Fibroblast of skin of abdomen (primary cell): Measurements from ENCODE around the gene CDC25B.

Experiments used
- DNase-seq: peaks from one replicate; pipeline ENCODE4 v3.0.0-alpha.2; 2013

CDC25B gene

DNA sequence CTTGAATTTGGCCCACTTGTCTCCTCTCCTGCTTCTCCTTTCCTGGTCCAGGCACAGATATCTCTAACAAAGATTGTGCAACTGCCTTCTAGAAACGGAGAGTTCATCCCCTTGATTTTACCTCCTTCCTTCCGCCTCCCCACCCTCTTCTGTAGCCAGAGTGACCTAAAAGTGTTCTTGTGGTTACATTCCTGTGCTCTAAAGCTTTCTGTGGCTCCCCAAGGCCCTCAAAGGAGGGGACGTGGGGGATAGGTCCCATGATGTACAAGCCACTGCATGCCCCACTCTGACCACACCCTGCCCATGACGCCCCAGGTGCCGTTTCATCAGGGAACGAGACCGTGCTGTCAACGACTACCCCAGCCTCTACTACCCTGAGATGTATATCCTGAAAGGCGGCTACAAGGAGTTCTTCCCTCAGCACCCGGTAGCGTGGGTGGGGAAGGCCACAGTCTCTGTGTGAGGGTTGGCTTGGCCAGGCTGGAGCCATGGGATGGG is 8.2 kb downstream of the CDC25B start:
- no peak for DNase-seq

DNA sequence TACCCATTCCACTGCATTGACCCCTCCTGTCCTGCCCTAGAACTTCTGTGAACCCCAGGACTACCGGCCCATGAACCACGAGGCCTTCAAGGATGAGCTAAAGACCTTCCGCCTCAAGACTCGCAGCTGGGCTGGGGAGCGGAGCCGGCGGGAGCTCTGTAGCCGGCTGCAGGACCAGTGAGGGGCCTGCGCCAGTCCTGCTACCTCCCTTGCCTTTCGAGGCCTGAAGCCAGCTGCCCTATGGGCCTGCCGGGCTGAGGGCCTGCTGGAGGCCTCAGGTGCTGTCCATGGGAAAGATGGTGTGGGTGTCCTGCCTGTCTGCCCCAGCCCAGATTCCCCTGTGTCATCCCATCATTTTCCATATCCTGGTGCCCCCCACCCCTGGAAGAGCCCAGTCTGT is 8.7 kb downstream of the CDC25B start:
- DNase-seq: no peak

DNA sequence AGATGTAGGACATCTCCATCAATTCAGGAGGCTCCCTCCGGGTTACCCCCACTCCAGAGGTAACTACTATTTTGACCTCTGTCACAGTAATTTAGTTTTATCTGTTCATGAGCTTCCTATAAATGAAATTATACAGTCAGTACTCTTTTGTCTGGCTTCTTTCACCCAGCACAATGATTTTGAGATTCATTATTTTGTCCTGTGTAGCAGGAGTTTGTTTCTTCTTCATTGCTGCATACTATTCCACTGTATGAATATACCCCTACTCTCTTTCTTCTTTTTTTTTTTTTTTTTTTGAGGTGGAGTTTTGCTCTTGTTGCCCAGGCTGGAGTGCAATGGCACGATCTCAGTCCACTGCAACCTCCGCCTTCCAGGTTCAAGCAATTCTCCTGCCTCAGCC is 12.4 kb downstream of the CDC25B start:
- no peak for DNase-seq

DNA sequence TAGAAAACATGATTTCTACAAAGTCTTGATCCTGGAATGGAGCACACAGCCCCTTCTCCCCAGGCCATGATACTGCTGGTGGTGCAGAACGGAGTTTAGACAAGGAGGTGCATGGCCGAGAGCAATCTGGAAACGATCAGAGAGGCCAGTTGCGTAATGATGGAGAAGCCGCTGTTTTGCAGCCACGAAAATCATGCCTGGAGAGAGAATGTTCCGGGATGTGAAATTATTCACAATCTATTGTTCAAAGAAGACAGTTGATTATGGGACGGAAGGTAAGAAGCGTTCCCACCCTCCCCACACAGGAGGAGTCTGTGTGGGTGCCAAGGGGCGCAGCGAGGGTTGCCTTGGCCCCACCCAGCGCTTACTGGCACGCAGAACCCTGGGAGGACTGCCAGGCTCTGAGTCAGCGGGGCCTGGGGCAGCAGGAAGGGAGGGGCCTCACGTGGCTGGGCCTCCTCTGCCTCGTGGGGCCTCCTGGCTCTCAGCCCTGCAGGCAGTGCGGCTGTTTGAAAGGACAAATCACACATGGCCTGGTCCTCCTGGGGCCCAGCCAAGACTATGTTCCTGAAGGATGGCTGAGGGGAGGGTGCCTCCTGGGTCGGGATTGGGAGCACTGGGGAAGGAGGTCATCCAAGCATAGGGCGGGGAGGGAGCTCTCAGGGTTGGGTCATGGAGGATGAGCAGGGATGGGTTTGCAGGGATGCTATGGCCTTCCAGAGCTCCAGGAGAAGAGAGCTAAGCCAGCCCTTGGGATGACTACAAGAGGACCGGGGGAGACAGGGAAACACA is 15.6 kb downstream of the CDC25B start:
- peak; percentile 99 for DNase-seq

DNA sequence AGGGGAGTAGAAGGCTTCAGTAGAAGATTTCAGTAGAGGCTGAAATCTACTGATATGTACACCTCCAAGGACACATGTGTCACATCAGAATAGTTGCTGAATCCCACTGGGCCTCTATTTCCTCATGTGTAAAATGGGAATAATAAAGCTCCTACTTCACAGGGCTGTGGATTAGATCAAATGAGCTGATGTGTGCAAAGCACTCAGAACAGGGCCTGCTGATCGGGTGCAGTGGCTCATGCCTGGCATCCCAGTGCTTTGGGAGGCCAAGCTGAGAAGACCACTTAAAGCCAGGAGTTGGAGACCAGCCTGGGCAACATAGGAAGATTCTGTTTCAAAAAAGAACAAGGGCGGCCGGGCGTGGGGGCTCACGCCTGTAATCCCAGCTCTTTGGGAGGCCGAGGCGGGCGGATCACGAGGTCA is 16.2 kb downstream of the CDC25B start:
- no peak for DNase-seq

DNA sequence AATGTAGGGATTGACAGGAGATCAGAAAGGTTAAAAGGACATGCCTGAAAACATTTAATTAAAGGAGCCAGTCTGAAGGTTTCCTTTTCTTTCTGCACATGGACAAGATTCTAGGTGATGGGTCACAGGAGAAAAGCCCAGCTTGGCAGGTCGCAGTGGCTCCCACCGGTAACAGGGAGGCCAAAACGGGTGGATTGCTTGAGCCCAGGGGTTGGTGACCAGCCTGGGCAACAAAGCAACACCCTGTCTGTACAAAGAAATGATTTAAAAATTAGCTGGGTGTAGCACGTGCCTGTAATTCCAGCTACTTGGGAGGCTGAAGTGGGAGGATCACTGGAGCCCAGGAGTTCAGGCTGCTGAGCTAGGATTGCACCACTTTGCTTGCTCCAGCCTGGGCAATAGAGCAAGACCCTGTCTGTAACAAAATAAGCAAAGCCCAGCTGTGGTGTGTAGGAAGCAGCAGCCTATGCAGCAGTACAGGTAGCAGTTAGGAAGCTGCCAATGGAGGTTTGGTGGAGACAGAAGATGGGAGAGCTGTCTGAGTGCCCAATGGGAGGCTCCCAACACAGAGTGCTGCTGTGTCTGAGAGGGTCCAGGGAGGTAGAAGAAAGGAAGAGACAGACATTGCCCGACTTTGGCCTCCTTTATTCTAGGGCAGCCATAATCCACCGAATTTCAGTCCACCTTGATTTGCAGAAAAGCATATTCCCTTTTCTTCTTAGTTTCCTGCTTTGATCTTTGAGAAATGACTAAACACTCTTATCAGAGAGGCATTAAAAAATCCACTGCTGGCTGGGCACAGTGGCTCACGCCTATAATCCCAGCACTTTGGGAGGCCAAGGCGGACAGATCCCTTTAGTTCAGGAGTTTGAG is 17.1 kb downstream of the CDC25B start:
- no peak for DNase-seq

DNA sequence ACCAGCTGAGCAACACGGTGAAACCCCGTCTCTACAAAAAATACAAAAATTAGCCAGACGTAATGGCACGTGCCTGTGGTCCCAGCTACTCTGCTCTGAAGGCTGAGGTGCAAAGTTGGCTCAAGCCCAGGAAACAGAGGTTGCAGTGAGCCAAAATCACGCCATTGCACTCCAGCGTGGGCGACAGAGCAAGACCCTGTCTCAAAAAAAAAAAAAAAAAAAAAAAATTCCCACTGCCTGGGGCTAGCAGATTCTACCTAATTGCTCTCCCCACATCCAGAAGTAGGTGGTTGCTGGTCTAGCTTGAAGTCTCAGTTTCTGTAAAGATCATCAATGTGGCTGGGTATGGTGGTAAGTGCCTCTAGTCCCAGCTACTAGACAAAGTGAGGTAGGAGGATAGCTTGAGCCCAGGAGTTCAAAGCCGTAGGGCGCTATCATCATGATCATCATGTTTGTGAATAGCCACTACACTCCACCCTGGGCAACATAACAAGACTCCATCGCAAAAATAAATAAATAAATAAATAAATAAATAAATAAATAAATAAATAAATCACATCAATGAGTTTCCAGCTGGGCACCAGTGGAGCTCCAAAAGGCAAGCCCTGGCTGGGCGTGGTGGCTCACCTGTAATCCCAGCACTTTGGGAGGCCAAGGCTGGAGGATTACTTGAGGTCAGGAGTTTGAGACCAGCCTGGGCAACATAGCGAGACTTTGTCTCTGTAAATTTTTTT is 17.9 kb downstream of the CDC25B start:
- no peak for DNase-seq

DNA sequence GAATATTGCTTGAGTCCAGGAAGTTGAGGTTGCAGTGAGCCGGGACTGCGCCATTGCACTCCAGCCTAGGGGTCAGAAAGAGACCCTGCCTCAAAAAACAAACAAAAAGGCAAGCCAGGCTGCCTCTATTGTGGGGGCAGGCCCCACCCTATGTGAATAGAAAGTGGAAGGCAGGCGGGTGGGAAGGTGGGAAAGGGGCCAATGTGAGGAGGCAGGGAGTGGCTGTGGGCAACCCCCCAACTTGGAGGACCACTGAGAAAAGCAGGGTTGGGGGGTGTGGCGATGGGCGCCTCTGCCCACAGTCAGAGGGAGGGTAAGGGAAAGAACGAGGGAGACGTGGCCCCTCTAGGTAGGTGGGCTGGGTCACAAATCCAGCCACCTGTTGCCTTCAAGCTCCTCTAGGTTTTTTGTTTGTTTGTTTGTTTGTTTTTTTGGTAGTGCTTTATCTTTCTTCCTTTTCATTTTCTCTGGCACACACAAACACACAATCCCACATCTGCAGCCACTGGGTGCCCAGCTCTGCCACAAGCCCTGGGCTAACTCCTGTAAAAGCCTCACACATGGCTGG is 18.9 kb downstream of the CDC25B start:
- DNase-seq: no peak

DNA sequence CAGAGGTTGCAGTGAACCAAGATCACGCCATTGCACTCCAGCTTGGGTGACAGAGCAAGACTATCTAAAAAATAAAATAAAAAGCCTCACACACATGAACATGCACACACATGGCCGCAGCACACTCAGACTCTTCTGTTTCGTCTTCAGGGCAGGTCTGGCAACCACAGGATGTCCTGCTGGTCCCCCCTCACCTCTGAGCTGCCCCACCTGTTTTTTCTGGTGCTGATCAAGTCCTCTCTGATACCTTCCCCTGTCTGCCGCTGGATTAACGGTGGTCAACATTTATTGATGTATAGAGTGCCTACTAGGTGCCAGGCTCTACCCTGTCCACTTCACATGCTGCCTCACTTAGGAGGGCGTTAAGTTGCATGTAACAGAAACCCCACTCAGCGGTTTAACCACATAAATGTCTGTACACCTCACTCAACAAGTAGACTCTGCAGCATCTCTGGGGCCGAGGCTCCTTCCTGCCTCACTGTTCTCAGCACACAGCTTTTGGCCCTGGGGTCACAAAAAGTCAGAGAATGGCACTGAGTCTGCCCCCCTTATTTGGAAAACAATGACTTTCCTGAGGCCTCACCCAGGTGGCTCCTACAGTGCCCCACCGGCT is 19.7 kb downstream of the CDC25B start:
- no peak for DNase-seq

DNA sequence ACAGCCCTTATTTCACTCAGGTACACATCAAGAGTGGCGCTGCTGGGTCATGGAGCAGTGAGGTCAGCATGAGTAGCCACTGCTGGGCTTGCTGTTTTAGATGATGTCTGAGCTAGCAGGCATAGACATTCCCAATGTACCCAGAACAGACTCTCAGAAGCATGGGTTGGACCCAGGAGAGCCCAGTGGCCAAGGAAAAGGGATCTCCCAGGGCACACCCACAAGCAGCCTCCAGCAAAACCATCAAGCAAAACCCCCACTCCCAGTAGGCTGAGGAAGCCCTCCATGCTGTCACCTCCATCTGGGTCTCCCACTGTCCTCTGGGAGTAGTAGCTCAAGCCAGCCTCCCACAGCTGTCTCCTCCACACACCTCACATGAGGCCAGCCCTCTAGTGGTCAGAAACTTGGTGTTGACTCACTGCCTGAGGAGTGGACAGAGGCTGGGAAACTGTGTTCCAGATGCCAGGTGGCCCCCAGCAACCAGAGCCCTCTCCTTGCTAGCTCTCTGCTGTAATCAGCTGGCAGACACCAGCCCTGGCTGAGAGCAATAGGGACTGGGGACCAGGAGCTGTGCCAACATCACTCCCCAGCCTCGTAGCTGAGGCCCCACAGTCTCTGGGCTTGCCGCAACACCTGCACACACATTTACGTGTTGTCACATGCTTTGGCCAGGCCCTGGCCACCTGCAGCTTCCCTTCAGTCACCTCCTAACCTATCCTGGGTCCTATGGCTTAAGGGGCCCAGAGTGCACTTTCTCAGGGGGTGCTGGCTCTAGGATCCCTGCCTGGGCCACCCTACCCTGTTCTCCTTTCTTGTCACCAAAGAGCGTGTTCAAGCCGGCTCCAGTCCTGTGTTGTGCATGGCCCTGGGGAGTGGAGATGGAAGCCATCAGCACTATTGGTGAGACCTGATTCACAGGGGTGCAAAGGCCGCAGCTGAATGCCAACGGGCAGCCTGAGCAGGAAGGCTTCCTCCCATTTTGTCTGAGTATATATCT is 22.3 kb downstream of the CDC25B start:
- DNase-seq: peak; percentile 74

DNA sequence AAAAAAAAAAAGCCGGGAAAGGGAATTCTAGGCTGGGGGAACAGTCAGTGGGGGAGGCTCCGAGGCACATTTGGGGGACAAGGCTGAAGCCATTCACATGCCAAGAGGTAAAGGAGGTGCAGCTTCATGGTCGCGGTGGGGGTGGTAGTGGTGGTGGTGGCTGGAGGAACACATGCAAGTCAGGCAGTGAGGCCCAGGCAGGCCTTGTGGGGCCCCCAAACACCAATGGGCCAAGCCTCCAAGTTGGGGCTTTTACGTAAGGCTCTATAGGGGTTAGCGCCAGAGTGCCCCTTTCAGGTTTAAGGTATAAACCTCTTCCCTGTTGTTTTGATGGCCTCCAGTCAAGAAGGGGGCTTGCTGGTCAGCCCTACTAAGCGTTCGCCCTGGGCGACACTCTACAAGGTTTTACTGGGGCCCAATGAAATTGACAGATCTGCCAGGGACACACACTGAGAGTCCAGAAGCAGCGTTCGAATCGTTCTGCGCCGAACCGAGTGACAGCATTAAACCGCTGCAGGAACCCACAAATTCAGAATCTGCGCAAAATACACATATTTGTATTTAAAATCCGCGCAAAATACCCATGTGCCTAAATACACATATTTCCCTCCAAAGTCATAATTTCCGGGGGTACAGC is 23.4 kb downstream of the CDC25B start:
- DNase-seq: no peak

DNA sequence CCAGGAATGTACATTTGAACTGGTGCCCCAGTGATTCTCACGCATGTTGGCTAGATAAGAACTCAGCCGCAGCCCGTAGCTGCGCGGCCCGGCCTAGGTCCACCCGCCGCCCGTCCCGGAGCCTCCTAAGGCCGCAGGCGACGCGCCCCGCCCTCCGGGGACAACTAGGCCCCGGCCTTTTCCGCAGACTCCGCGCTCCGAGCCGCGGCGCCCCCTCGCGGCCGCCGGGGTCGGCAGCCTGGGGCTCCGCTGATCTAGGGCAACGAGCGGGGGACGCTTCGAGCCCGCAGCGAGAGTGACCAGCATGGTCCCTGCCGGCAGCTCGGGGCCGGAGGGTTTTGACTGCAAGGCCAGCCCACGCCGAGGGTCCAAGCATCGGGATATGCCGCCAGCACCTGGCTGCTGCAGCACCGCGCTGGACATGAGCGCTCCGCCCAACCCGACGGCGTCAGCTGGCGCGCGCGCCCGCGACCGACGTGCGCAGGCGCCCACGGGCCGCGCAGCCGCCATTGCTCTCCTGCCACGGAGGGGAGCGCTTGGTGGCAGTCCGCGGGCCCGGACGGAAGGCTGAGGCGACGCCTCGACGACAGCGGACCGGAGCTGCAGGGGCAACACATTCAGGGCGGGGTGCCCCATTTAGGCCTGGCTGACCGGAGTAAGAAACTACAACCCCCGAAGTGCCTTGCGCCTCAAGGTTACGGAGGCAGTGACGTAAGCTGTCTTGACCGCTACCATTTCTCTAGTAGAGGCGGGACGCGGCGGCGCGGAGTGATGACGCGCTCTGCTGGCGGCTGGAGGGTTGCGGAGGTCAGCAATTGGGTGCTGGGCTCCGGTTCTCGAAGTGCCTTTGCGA is 24.2 kb downstream of the CDC25B start, which contains the start of gene AP5S1:
AP5S1 (plus strand) TSS at position 500 of the 853 bp plus-strand sequence. CDS start 1,571 bp downstream, outside the sequence.
- DNase-seq: peak; percentile 95

DNA sequence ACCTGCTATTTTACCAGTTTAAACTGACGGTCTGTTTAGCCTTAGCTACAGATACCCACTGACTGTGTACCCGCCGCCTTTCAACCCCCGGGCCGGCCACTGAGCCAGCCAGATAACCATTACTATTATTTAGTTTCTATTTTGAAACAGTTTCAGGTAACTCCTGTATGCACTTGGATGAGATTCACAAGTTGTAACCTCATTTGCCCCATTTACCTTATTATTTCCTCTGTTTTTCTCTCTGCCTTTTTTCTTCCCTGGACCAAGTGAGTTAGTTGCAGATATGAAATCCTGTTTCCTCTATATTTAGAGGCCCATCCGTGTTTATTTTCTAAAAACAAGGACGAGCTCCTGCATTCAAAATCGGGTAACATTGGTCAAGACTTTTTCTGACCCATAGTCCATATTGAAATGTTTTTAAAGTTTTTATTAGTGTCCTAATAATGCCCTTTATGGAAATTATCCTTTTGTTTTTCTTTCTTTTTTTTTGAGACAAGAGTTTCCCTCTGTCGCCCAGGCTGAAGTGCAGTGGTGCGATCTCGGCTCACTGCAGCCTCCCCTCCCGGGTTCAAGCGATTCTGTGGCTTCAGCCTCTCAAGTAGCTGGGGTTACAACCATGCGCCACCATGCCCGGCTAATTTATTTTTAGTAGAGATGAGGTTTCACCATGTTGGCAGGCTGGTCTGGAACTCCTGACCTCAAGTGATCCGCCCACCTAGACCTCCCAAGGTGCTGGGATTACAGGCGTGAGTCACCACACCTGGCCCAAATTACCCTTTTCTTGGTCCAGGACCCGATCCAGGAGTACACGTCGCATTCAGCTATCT is 25.0 kb downstream of the CDC25B start:
- DNase-seq: no peak

DNA sequence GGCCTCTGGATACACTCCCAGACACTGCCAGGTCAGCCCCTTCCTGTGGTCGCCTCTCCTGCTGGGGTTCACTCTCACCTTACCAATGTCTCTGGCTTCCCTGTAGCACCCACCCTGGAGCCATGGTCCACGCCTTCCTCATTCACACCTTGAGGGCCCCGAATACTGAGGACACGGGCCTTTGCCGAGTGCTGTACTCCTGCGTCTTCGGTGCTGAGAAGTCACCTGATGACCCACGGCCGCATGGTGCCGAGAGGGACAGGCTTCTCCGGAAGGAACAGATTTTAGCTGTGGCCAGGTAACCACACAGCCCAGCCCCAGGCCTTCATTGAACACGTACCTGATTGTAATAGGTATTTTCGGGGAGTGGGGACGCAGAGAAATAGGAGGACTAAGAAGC is 25.9 kb downstream of the CDC25B start:
- DNase-seq: no peak

DNA sequence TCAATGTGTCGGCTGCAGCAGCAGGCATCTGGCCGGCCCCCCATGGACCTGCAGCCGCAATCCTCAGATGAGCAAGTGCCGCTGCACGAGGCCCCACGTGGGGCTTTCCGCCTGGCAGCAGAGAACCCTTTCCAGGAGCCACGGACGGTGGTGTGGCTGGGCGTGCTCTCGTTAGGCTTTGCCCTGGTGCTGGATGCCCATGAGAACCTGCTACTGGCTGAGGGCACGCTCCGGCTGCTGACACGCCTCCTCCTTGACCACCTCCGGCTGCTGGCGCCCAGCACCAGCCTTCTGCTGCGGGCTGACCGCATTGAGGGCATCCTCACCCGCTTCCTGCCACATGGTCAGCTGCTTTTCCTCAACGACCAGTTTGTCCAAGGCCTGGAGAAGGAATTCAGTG is 27.8 kb downstream of the CDC25B start:
- DNase-seq: no peak

DNA sequence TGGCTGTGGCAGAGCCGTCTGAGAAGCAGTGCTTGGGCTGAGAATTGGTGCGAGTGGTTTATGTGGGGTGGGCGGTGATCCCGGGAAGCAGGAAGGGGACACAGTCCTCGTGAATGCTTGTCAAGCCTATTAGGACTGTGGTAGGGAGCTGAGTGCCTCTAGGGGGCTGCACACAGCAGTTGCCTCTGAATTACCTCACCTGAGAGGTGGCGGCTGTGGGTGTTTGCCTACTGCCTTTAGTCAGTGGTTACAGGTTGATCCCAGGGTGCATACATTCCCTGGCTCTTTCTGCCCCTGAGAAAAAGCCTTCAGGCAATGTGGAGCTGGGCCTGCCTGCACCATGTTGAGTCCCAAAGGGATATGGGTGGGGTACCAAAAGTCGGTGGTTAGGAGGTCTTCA is 29.4 kb downstream of the CDC25B start:
- DNase-seq: no peak

DNA sequence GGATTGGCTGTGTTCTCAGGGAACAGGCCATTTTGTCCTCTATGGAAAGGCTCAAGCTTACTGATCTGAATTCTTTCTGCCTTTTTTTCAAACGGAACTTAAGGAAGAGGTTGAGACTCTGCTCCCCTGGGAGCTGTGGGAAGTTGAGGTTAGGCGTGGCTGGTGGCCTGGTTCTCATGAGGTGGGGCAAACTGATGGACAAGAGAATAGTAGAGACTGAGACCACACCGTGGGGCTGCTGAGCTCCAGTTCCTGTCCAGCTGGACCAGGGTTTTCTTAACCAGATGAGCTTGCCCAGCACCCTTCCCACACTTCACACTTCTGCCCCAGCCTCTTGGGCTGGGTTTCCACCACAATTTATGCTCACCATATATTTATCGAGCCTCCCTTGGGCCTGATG is 30.3 kb downstream of the CDC25B start:
- DNase-seq: no peak

DNA sequence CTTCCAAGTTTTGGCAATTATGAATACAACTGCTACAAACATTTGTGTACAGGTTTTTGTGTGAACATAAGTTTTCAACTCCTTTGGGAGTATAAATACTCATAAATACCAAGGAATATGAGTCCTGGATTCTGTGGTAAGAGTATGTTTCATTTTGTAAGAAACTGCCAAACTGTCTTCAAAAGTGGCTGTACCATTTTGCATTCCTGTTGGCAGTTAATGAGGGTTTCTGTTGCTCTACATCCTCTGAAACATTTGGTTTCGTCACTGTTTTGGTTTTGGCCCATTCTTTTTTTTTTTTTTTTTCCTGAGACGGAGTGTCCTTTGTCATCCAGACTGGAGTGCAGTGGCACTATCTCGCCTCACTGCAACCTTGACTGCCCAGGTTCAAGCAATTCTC is 32.7 kb downstream of the CDC25B start:
- no peak for DNase-seq
